CD4-positive, alpha-beta T cell treated with Interleukin-2 at 100 ng/mL for 4 hours (primary cell): Measurements from ENCODE around the gene ARHGAP9.
"Not testable (repeated sequence)": the region's sequence is repeated elsewhere in the genome, so short reads cannot be mapped to it uniquely, and the experiment has no call there.

Experiments
- DNase-seq: peaks from one replicate; pipeline ENCODE4 v3.0.0-alpha.2; 2020; ENCODE audit warnings: low spot score

Gene ARHGAP9

DNA sequence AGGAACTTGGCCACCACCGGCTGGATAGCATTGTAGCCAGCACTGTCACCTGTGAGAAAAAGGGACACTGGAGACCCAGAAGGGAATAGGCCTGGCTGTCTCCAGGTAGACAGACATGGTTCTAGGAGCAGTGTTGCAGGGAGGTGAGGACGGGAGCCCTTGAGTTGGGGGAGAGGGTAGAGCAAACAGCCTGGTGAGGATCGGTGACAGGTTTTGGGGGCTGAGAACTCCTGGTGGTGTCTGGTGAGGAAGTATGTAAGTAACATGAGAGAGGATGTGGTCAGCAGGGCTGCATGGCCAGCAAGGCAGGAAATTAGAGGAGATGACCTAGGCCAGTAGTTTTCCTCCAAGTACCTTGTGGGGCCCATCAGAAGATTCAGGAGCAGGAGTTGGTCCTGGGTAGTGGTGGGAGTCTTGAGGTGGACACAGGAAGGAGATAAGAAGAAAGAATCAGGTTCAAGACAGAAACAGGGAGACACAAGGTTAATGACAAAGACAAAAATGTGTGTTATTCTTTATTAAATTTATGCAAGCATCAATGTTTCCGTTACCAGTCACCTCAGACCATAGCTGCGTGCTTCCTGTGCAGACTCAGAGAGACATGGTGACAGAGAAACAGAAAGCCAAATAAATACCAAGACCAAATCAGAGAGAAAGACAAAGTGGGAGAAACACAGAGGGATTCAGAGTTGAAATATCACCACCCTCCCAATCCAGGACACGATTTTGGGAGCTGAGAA, at the start of gene ARHGAP9:
ARHGAP9 (minus strand) TSS at position 491 of the 740 bp plus-strand sequence; CDS start at position 31, 460 bp downstream.
- DNase-seq, result peak; percentile 81

DNA sequence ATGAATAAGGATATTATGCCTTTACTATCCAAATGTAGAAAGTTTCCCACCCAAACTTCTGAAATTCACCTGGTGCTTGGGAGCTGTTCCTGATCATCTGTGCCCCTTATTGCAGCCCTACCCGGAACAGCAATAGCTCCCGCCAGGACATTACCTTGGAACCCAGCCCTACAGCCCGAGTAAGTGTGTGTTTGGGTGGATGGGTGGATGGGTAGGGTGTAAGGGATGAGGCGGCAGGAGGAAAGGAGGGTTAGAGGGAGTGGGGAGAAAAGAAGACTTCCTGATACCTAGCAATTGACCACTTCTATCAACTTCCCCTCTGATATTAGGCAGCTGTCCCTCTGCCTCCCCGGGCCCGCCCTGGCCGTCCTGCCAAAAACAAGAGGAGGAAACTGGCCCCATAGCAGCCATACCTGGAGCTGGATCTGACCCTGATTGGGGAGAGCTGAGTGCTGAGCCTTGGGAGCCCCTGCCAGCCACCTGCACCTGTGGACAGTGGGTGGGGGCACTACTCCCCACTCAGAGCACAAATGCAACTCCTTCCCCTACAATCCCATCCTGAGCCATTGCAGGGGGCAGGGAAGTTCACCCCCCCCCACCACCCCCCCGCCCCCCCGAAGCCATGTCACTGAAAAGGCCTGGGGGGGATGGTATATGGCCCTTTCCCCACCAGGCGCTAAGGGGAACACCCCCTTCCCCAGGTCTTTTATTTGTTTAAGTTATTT, 49.3 kb upstream of the ARHGAP9 start:
- no peak for DNase-seq

DNA sequence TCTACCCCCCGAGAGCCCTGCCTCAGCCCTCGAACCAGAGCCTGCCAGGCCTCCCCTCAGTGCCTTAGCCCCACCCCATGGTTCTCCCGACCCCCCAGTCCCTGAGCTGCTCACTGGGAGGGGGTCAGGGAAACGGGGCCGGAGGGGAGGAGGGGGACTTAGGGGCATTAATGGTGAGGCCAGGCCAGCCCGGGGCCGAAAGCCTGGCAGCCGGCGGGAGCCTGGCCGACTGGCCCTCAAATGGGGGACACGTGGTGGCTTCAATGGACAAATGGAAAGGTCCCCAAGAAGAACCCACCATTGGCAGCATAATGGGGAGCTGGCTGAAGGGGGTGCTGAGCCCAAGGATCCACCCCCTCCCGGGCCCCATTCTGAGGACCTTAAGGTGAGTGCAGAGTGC, 48.5 kb upstream of the ARHGAP9 start:
- no peak for DNase-seq

DNA sequence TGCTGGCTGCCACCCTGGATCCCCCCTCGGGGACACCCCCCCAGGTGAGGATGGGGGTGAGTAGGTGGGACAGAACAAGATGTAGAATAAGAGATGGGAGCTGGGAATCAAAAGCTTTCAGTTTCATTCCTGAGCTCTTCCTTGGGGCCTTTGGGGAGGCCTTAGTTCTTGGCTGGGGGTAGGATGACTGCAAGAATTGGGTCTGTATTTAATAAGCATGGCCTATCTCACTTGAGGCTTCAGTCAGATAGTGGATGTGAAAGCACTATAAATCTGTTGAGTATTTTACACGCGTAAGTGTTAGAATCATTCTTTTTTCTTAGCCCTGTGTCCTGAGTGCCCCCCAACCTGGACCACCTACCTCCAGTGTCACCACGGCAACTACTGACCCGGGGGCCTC, 47.5 kb upstream of the ARHGAP9 start:
- DNase-seq, result no peak

DNA sequence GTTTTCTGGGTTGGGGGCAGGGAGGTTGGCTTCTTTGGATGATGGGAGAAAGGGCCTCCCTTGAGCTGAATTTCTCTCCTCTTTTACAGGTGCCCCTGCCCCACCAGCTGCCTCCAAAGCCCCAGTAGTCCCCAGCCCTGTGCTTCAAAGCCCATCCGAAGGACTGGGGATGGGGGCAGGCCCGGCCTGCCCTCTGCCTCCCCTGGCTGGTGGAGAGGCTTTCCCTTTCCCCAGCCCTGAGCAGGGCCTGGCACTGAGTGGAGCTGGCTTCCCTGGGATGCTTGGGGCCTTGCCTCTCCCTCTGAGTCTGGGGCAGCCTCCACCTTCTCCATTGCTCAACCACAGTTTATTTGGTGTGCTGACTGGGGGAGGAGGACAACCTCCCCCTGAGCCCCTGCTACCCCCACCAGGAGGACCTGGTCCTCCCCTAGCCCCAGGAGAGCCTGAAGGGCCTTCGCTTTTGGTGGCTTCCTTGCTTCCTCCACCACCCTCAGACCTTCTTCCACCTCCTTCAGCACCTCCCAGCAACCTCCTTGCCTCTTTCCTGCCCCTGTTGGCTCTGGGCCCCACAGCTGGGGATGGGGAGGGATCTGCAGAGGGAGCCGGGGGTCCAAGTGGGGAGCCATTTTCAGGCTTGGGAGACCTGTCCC, 46.9 kb upstream of the ARHGAP9 start:
- DNase-seq, result no peak

DNA sequence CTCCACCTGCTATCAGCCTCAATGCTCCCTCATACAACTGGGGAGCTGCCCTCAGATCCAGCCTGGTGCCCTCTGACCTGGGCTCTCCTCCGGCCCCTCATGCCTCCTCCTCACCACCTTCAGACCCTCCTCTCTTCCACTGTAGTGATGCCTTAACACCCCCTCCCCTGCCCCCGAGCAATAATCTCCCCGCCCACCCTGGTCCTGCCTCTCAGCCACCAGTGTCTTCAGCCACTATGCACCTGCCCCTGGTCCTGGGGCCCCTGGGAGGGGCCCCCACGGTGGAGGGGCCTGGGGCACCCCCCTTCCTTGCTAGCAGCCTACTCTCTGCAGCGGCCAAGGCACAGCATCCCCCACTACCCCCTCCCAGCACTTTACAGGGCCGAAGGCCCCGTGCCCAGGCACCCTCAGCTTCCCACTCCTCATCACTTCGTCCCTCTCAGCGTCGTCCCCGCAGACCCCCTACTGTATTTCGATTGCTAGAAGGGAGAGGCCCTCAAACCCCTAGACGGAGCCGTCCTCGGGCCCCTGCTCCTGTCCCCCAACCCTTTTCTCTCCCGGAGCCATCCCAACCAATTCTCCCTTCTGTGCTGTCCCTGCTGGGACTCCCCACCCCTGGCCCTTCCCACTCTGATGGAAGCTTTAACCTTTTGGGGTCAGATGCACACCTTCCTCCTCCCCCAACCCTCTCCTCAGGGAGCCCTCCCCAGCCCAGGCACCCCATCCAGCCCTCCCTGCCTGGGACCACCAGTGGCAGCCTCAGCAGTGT, 46.1 kb upstream of the ARHGAP9 start:
- DNase-seq, result no peak

DNA sequence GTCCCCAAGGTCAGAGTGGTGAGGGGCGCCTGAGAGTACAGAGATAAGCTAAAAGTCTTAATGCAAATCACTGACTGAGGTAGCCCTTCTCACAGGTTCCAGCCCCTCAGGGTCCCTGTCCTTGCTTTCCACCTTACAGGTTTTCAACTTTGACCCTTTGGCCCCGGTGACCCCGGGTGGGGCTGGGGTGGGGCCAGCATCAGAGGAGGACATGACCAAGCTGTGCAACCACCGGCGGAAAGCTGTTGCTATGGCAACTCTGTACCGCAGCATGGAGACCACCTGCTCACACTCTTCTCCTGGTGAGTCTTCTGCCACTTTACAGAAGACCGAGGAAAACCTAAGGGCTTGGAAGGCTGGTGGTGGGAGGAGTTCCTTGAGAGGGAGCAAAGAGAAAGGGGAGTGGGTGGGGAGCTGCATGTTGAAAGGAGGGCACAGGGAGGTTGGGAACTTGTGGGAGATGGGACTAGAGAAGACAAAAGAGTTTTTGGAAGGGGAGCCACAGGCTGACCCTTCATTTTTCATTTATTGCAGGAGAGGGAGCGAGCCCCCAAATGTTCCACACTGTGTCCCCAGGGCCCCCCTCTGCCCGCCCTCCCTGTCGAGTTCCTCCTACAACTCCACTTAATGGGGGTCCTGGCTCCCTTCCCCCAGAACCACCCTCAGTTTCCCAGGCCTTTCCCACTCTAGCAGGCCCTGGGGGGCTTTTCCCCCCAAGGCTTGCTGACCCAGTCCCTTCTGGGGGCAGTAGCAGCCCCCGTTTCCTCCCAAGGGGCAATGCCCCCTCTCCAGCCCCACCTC, 45.3 kb upstream of the ARHGAP9 start:
- DNase-seq, result no peak

DNA sequence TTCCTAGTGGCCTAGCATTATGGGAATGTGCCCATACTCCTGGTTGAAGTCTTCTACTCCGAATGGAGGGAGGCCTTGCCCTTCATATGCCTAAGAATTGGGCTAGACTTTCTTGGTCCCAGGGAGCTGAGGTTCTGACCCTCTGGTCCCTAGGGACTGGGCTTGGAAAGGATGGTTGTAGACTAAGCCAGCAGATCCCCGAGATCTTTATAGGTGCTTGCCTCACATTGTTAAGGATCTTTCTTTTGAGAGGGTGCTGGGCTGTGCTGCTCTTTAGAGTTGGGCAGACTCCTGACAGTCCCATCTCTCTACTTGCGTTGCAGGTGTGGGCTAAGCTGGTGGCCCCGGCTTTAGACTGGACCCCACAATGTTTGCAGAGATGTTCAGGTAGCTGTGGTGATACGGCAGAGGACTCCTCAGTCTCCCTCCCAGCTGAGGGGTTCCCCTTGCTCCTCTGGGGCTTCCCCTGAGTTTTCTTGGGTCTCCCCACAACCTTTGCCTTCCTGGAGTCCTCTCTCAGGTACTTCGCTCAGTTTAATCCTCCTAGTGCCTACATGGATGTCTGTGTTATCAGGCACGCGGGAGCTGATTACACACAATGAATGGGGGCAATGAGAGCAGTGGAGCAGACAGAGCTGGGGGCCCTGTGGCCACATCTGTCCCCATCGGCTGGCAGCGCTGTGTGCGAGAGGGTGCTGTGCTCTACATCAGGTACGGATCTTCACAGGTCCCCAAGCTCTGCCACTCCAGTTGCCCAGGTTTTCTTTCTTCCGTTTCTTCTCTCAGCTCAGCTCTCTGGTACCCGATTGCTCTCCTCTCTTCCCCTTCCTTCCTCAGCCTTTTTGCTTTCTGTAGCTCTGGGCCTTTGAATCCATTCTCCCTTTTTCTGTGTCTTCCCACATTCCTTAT, 44.3 kb upstream of the ARHGAP9 start:
- no peak for DNase-seq

DNA sequence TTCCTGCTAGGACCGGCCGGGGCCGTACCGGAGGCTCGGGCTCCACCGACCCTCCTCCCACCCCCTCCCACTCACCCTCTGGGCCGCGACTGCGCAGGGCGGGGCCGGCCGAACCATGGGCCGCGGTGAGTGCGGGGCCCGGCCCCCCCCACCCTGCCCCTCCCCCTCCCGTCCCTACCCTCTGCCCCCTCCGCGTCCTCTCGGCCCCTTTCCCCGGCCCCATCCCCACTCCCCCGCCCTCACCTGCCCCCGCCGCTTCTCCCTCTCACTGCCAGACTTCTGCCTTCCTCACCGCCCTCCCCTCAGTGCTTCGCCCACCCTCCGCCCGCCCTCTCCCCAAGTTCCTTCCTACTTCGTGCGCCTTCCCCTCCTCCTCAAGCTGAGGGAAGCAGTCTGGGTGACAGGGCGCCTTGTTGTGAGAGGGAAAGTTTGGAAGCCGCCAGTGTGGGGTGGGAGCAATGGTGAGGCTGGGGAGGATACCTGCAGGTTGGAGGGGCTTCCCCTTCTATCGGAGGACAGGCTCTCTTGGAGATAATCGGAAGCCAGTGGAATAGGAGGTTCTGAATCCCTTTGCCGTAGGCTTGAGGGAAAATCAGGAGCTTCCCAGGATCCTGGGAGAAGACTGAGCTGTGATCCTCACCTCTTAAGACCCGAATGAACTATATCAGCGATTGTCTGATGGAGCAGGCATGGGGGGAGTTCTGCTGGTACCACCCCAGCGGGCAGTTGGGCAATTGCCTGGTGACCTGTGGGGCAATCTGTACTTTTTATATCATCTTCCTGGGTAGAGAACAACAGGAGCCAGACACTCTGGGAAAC, 43.4 kb upstream of the ARHGAP9 start:
- DNase-seq, result peak; percentile 28

DNA sequence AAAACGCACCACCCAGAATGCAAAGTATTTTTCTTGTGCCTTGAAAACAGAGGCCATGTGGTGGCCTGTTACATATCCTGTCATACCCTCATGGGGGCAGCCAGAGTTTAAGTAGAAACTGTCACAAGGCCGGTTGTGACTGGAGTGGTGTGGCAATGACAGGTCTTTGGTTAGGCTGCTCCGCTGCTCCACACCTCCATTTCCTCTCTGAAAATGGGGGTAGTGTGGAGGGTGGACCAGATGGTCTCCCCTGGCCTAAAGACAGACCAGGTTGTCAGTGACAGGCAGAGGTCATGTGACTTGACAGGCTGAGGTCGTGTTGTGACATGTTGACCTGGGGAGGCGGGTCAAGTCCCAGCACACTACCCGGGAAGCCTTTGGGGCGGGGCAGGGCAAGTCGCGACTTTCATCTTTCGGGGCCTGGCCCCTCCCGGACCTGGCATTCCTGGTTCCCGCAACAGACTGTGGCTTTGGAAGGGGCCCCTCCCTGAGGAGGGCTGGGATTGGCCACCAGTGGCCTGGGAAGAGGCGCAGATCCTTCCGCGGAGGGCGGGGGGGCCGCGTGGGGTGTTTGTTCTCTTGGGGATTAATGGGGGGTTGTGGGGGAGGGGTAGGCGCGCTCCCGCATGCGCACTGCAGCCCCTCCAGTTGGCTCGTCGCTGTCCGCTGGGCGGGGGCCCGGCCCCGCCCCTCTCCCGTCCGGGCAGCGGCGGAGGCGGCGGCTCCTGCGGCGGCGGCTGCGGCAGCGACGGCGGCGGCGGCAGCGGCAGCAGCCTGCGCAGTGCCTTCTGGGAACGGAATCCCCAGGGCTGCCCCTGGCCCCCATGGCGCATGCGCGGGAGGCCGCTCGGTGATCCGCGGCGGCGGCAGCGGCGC, 42.6 kb upstream of the ARHGAP9 start, which contains the start of gene MBD6:
MBD6 (plus strand) TSS at position 814 of the 876 bp plus-strand sequence. CDS start 1,480 bp downstream, outside the sequence.
- DNase-seq, result peak; percentile 88

DNA sequence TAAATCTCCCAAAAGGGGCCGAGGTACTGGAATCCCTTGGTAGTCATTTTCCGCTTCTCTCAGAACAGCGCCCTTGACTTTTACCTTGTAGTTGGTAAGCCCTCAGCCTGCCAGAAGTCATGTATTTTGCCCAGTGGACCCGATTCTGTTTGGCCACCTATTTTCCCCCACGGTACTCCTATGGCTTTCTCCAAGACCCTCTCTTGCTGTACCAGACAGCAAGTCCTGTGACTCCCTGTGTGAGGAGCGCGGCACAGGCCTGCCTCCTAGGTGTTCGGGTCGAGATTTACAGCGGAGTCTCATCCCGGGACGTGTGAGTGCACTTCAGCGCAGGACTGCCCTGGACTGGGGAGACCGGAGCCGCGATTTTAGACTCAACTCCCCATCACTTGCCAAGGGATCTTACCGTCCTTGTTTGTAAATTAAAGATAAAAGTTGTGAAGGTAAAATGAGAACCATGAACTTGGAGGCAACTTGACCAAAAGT, 41.9 kb upstream of the ARHGAP9 start:
- DNase-seq, result peak; percentile 11

DNA sequence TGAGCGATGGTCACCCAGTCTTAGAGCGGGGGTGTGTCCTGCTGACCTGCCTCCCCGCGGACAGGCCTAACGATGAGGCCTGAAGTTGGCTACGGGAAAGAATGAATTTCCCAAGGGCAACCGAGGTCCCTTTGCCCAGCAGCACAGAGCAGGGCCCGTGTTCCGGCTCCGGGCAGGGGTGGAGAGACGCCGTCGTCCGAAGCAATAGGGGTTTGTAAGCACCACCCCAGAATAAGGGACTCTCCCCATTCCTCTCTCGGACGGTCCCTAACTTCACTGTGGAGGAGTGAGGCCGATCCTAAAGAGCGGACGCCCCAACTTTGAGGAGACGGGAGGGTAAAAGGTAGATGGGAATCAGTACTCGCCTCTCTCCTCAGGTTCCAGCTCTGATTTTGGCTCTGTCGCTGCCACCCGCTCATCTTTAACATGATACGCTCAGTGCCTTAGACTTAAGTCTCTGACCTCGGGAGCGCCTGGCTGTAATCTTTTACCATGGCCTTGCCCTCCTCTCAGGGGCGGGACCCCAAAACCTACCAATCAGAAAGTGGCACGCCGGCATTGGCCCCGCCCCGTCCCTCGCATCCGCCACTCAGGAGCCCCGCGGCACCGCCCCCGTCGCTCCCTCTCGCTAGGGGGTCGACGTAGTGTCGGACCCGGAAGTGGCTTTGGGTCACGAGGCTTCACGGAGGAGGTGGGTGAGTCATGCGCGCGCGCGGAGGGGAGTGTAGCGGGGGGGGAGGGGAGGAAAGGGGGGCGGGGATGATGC, 40.6 kb upstream of the ARHGAP9 start, which contains the start of gene DDIT3:
DDIT3 (minus strand) TSS at position 462 of the 766 bp plus-strand sequence. CDS start 3,108 bp downstream, outside the sequence.
- DNase-seq, result peak; percentile 99

DNA sequence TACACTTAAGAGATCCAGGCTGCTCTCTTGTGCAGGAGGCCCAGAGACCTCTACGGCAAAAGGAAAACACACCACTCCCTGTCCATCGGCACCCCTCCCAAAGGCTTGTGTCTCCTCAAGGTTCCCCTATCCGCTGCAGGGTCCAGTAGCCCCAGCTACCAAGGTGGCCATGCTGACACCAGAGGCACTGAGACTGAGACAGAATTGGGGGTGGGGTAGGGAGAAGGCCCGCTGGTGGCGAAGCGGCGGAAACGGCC, 40.1 kb upstream of the ARHGAP9 start:
- DNase-seq, result peak; percentile 13

DNA sequence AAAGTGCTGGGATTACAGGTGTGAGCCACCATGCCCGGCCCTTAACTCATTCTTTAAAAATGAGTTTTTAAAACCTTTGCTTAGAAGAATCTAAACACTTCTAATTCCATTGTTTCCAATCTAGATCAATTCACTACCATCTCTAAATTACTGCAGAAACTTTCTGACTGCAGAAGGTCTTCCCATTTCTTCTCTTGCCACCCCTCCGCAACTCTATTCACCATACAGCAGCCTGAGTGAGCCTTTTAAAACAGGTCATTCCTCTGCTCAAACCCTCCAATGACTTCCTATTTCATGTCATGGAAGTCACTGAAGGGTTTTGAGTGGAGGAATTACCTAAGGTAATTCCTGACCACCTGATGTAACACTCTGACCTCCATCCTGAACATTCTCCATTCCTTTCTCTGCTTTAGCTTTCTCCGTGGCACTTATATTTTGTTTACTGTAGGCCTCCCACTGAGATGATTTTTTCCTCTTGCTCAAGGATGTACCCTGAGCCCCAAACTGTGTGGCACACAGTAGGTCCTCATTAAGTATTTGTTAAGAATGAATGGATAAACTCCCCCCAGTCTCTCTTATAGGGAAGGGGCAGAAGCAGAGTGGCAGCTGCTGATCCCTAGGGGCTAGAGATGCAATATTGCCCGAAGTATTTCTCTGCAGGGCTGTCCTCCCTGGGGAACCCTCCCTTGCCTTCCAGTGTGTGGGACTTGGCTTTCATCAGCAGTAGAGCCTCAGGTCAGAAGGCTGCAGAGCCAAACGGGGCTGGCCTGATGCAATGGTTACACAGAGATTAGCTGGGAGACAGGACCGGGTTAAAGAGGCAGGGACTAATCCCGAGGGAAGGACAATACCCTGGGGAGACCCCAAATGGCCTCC, 39.5 kb upstream of the ARHGAP9 start:
- no peak for DNase-seq

DNA sequence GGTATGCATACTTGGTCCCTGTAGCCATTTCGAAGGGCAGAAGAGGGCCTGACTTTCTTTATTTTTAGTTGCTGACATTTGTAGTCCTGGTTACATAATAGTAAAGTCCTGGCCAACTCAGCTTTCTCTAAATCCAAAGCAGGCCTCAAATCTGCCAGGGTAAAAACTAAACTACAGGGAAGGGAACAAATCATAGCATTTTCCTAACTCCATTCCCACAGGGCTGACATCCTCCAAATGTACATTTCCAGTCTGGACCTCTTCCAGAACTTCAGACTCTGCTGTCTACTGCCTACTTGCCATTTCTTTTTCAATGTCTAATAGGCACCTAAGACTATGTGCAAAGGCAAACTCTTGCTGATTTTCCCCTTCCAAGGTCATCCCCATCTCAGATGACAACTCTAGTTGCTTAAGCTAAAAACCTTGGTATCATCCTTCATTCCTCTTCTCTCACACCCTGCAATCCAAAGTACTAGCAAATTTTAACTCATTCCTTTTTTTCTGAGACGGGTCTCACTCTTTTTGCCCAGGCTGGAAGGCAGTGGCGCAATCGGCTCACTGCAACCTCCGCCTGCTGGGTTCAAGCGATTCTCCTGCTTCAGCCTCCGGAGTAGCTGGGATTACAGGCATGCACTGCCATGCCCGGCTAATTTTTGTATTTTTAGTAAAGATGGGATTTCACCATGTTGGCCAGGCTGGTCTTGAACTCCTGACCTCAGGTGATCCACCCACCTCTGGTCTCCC, 38.7 kb upstream of the ARHGAP9 start:
- no peak for DNase-seq

DNA sequence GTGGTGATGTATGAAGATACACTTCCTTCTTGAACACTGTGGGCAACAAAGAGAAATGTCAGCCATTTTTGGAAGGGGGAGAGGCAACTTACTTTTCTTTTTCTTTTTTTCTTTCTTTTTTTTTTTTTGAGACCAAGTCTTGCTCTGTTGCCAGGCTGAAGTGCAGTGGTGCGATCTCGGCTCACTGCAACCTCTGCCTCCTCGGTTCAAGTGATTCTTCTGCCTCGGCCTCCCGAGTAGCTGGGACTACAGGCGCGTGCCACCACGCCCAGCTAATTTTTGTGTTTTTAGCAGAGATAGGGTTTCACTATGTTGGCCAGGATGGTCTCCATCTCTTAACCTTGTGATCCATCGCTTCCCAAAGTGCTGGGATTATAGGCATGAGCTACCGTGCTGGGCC, 38.1 kb upstream of the ARHGAP9 start:
- DNase-seq, result not testable (repeated sequence)
